Measurements from ENCODE around the gene GATB.

The GATB gene

DNA sequence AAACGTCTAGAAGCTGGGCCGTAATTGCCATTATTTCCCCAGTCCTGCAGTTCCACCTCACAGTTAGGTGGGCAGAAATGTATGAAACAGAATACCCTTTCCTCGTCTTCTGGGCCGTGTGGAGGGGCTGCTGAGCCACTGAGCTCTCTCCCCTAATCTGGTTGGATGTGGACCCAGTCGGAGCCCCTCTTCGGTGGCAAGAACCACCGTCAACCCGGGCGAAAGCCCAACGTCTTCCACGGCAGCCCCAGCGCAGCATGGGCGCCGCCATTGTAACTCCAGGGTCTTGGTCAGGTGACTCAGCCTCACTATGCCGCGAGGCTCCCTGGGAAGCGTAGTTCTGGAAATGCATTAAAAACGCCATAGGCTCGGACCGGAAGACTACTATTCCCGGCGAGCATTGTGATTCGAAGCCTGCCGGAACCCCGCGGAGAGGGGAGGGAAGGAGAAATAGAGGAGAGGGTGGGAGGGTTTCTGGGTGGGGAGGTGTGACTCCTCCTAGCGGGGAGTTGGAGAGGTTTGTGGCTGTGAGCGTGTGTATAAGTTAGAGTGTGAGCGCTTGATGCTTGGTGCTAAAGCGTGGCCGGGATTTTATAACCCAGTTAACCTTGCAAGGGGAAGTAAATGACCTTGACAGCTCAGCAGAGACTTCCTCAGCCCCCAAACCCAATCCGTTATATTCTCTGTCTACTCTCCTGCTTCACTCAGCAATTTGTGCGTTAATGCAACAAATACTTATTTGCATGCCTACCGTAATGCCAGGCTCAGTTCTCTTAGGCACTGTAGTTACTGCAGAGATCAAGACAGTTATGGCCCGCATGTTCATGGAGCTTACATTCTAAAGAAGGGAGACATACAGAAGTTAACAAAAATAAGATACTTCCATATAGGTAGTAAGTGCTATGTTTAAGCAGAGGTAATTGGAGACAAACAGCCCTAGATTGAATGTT lies at the start of gene GATB:
TSS of gene GATB (minus strand) at position 296 of the 950 bp plus-strand sequence. CDS start at position 271, 25 bp downstream.
- in situ Hi-C loops (cut with MboI; ENCODE audit: low sequenced_read_pairs) = no loop called here

DNA sequence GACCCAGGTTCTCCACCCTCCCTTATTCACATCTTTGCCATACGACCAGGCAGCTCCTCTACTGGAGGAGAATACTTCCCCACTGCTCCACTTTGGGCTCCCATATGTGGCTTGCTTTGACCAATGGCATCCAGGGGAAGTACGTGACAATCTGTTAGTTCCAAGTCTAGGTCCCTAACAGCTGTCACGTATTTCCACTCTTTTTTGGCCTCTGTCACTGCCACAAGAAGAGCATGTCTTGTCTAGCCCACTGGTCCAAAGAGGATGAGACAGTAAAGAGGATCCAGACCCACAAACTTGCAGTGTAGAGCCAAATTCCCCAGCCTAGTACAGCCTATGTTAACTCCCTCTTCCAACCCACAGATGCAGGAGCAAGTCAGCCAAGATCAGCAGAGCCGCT lies 49.7 kb upstream of the GATB start:
- in situ Hi-C loops (cut with MboI; ENCODE audit: low sequenced_read_pairs) = no loop called here

- in situ Hi-C loops (cut with MboI; ENCODE audit: low sequenced_read_pairs) = no loop called here
Measured at GRCh38 chr4:151809716-151810115, 48.9 kb upstream of the GATB start.

DNA sequence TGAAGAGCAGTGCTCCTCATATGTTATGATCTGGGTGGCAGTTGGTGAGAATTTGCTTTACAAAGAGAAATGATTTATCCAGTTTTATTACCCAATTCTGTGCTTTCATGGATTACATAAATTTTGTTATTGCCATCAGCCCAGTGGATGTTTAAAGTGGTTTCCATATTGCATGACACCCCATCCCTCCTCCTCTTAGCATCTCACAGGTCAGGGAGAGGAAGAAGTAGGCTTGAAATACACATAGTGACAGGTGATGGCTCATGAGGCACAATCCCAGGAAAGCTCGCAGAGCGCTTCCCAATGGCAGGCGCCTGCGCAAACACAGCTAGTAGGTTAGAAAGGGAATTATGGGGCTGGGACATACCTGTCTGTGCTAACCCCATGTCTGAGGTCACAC lies 47.7 kb upstream of the GATB start:
- in situ Hi-C loops (cut with MboI; ENCODE audit: low sequenced_read_pairs) = no loop called here

GRCh38 chr4:151808120-151808529 lies 47.3 kb upstream of the GATB start:
- in situ Hi-C loops (cut with MboI; ENCODE audit: low sequenced_read_pairs) = no loop called here

GRCh38 chr4:151807220-151807619 lies 46.4 kb upstream of the GATB start:
- in situ Hi-C loops (cut with MboI; ENCODE audit: low sequenced_read_pairs) = no loop called here

- in situ Hi-C loops (cut with MboI; ENCODE audit: low sequenced_read_pairs) = no loop called here
Measured at GRCh38 chr4:151806511-151806927, 45.7 kb upstream of the GATB start.

- in situ Hi-C loops (cut with MboI; ENCODE audit: low sequenced_read_pairs) = no loop called here
Measured at GRCh38 chr4:151804821-151805220, 44.0 kb upstream of the GATB start.

DNA sequence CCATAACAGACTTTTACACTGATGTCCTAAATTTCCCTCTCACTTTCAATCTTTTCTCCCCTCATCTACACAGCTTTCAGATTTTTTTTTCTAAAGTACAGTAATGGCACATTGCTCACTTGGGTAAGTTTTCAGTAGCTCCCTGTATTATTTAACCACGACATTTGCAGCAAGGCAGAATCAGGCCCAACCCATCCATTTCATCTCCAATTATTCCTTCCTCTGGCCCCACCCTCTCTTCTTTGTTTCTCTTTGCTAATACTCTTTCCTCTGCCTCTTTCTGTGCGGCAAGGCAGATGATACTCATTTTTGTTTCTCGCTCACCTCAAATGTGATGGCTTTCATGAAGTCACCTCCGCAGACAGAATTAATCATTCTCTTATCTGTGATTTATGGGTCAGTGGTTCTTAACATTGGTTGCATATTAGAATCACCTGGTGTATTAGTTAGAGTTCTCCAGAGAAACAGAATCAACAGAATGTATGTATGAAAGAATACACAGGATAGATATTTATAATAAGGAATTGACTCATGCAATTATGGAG lies 43.4 kb upstream of the GATB start:
- in situ Hi-C loops (cut with MboI; ENCODE audit: low sequenced_read_pairs) = no loop called here

- in situ Hi-C loops (cut with MboI; ENCODE audit: low sequenced_read_pairs) = no loop called here
Measured at GRCh38 chr4:151803246-151803645, 42.4 kb upstream of the GATB start.

DNA sequence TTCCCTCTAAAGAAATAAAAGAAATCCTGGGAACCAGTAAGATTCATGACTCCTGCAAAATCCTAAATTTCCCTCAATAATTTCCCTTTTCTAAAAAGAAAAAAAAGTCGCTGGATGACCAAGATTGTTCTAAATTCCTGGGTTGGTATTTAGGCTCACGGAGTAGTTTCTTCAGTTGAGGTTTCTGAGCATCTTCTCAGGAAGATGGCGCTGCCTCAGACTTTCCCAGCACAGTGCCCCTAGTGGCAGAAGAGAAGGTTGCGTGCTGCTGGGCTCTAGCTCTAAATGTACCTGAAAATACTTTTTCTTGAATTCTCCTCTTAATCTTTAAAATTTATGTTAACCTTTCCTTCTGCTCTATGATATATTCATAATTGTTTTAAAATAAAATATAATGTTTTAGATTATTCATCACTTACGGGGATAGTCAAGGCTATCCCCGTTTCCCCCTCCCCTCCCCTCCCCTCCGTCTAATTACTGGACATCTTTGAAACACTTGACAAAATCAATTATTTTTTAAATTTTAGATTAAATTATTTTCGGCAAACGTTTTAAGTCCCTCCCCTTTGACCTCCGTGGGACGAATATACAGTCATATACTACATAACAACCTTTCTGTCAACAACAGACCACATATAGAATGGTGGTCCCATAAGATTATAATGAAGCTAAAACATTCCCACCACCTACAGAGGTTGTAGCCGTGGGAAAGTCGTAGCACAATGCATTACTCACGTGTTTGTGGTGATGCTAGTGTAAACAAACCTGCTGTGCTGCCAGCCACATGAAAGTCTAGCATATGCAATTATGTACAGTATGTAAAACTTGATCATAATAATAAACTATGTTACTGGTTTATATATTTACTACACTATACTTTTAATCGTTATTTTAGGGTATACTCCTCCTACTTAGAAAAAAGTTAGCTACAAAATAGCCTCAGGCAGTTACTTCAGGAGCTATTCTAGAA lies 41.0 kb upstream of the GATB start:
- in situ Hi-C loops (cut with MboI; ENCODE audit: low sequenced_read_pairs) = no loop called here

DNA sequence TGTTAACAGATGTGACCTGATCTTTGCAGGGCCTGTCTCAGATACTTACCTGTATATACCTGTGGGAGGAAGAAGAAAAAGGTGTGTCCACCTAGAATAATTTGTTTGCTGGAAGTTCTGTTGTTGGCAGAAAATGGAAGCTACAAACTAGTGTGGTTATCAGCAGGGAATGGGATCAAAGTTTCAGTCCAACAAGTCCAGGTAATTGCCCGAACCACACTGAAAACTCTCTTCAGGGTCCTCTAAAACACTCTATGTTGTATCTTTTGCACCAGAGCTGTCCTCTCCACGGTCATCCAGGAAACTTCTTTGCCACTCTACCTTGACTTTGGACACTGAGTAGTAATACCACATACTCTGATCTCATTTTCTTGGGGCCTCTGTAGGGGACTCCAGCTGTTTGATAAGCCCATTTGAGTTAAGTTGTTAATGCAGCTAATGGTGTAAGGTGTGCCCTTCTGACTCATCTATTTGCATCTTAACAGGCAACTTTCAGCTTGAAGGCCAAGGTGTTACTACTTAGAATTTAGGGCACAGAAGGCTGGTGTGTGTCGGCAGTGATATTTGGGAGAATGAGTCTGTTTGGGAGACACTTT lies 38.7 kb upstream of the GATB start:
- in situ Hi-C loops (cut with MboI; ENCODE audit: low sequenced_read_pairs) = no loop called here

DNA sequence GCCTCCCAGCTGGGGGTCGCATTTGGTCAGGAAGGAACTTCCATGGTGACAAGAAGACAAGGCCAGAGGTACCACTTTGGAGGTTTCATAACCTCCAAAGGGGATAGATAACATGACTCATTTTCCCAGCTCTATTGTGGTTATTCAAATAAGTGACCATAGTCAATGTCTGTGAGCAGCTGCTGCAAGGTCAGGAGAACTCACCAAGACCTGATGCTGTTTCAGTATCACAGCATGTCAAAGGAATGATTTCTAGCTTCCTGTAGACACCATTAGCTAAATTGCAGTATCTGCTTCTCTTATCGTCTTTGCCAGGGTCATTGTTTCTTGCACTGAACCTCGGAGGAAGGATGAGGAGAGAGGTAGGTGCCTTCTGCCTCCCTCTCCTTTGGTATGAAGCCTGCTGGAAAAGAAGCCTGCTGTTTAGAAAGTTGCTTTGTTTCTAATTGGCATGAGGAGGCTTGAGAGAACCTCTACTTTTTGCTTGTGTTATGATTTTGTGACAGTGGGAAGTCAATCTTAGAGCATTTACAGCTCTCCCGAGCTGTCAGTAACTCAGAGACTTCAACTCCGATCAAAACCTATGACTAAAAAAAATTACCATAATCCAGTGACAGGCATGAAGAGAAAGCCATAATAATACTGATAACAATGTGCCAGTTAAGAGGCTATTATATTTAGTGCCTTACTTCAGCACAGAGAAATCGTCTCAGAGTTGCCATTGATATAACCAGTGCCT lies 38.0 kb upstream of the GATB start:
- in situ Hi-C loops (cut with MboI; ENCODE audit: low sequenced_read_pairs) = no loop called here

- in situ Hi-C loops (cut with MboI; ENCODE audit: low sequenced_read_pairs) = no loop called here
Measured at GRCh38 chr4:151797853-151798252, 37.0 kb upstream of the GATB start.

DNA sequence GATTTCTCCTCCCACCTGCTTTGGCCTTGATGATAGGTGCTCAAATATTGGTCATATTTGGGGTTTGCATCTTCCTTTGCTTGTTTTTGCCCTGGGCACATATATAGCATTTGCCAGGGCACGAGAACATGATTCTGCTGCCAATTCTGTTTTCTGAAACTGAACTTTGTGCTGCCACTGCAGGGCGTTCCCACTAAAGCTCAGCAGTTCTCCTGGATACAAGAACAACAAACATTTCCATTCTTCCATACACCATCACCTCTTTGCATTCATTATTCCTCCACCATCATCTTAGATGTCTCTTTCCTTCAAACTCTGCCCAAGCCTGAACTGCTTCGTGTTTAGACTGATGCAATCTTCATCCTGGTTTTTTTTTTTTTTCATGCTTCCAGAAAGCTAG lies 36.3 kb upstream of the GATB start:
- in situ Hi-C loops (cut with MboI; ENCODE audit: low sequenced_read_pairs) = no loop called here

DNA sequence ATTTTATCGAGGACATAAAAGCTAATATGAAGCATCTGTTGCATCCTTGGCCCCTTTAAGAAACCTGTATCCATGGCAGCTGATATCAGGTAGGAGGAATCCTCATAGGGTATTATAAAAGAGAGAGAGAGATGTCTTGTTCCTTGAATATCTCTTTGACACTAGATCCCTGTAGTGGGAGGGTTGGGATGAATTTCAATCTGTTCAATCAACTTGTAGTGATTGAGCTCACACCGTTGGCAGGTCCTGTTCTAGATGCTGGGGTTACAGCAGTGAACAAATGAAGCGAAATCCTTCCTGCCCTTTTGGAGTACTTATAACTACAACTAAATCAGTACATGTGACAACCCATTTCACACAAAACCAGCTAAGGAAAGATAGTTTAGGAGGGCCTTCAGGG lies 35.3 kb upstream of the GATB start:
- in situ Hi-C loops (cut with MboI; ENCODE audit: low sequenced_read_pairs) = no loop called here

DNA sequence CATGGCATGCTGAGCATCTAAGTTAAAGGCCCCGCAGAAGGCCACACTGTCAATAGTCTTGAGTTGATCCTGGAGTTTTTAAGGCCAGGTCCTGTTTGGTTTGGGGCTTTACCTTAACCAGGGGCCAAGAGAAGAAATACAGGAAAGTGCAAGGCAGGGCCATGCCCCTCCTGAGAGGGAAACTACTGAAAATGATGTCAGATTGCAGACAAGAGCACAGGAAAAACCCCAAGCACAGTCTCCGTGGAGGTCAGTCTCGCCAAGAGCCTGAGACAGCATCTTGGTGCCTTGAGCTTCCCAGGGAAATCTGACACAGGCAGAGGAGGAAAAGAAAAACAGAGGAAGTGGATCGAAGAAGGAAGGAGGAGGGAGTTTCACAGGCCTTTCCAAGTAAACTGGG lies 32.2 kb upstream of the GATB start:
- in situ Hi-C loops (cut with MboI; ENCODE audit: low sequenced_read_pairs) = no loop called here

DNA sequence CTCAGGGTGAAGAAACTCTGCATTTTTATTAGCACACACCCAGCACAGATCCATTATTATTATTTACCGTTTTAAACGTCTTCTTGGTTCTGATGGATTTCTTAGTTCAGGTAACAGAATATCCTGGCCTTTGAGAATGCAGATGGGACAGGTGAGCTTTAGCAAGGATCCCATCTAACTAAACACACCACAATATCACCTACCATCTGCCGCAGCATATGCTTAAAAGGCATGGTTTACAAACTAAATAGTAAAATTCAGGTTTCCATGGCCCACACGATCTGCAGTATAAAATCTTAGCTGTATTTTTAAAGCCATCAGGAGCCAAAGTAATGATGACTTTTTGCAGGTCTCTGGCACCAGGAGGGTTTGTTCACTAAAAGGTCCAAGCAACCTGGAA lies 31.7 kb upstream of the GATB start:
- in situ Hi-C loops (cut with MboI; ENCODE audit: low sequenced_read_pairs) = no loop called here

DNA sequence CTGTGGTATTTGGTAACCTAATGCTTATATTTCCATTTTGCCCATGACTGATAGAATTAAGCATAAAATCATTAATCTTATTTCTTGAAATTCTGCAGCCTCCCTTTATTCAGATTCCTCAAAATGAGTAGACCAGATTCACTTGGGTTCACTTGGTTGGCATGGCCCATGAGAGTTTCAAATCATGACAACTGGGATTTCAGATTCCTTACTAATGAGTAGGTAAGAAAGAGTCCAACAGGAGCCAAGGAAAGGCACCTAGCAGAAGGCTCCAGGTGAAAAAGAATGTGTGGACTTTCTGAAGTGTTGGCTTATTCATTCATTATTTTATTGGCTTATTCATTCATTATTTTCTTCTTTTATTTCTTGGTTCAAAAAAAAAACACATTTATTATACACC lies 27.2 kb upstream of the GATB start:
- in situ Hi-C loops (cut with MboI; ENCODE audit: low sequenced_read_pairs) = no loop called here

GRCh38 chr4:151786158-151786495 lies 25.3 kb upstream of the GATB start:
- in situ Hi-C loops (cut with MboI; ENCODE audit: low sequenced_read_pairs) = no loop called here

Data from HL-60/S4 (cell line).